HCT116 (cell line): ENCODE data around the gene HDHD3. TPM values are rescaled to one million over a fixed set of nuclear protein-coding genes. Genes with fewer than 3 reads are reported as not detected.

Experiments used
- ATAC-seq: fragments of 200-7000 bp; cut with Tn5 transposase; 2 replicates; pipeline ENCODE4 v1.9.1; 2020; ENCODE audit warnings: mild to moderate bottlenecking, moderate library complexity
- BruUV-seq: library from RNA; stranded (reverse); fragments of 400-500 nt; replicated peaks from 2 replicates; lab custom pipeline; 2021; lab: Mats Ljungman, UMichigan
- CTCF ChIA-PET: fragments of 300-600 bp; sonication (Branson Sonifier 250); formaldehyde crosslinking; loops from one replicate; lab custom pipeline; 2021; ENCODE audit warnings: antibody characterized with exemption; lab: Charles Lee
- POLR2A ChIA-PET: fragments of 300-600, 350-600 bp; sonication (Branson Sonifier 250); formaldehyde crosslinking; loops from one replicate; lab custom pipeline; 2021; ENCODE audit warnings: antibody characterized with exemption; lab: Charles Lee
- RAD21 ChIA-PET, 2 experiments: fragments of 300-600 bp; sonication (Branson Sonifier 250); formaldehyde crosslinking; loops; one replicate each; lab custom pipeline; 2023; ENCODE audit warnings: low total read pairs in 2 of 2; ENCODE audit not compliant: uncharacterized antibody in 2 of 2, unreplicated experiment in 2 of 2, low non-redundant PET in 1 of 2; lab: Charles Lee
- DNase-seq: peaks from one replicate; pipeline ENCODE4 v3.0.0-alpha.2; 2010; ENCODE audit warnings: low read depth, low spot score
- H2AFZ ChIP-seq: fragments of 200-600 bp; shearing (Covaris generic), sonication (generic); 2 replicates; pipeline ENCODE4 v1.6.1; 2017; ENCODE audit warnings: low read depth, mixed run types, mixed read lengths, antibody characterized with exemption, low read length; ENCODE audit not compliant: poor library complexity, severe bottlenecking
- H3K27ac ChIP-seq: 2 replicates; pipeline ENCODE4 v1.5.1; 2012; ENCODE audit warnings: low read depth, low read length
- H3K27me3 ChIP-seq: fragments of 200-600 bp; sonication (generic); 2 replicates; pipeline ENCODE4 v1.6.1; 2016; ENCODE audit warnings: mixed run types, low read length, mixed read lengths; ENCODE audit not compliant: insufficient read depth
- H3K36me3 ChIP-seq, 2 experiments: fragments of 200-500 bp in 1 of 2; fragments of 200-600 bp in 1 of 2; sonication (Bioruptor generic) in 1 of 2; sonication (generic) in 1 of 2; 2 replicates each; pipeline versions ENCODE4 v1.5.1 to v1.6.1; 2014 to 2016; ENCODE audit warnings: low read length in 2 of 2, inconsistent platforms in 1 of 2, mixed read lengths in 1 of 2, mixed run types in 1 of 2; ENCODE audit not compliant: insufficient read depth in 2 of 2, control insufficient read depth in 1 of 2
- H3K4me1 ChIP-seq, 2 experiments: fragments of 200-600 bp in 1 of 2; sonication (generic) in 1 of 2; 2 replicates each; pipeline versions ENCODE4 v1.5.1 to v1.6.1; 2012 to 2017; ENCODE audit warnings: low read length in 2 of 2, inconsistent platforms in 1 of 2, mild to moderate bottlenecking in 1 of 2, mixed read lengths in 1 of 2, mixed run types in 1 of 2, moderate library complexity in 1 of 2; ENCODE audit not compliant: insufficient read depth in 2 of 2, control insufficient read depth in 1 of 2
- H3K4me2 ChIP-seq: fragments of 200-600 bp; sonication (generic); 2 replicates; pipeline ENCODE4 v1.6.1; 2017; ENCODE audit warnings: mixed run types, low read length, mixed read lengths
- H3K4me3 ChIP-seq, 2 experiments: fragments of 200-600 bp in 1 of 2; sonication (generic) in 1 of 2; replicated peaks in 1 of 2; 2 replicates each; pipeline ENCODE4 v1.5.1; 2011 to 2016; ENCODE audit warnings: low read length in 2 of 2, control low read depth in 1 of 2, low read depth in 1 of 2, mild to moderate bottlenecking in 1 of 2, mixed read lengths in 1 of 2, mixed run types in 1 of 2
- H3K79me2 ChIP-seq: fragments of 200-600 bp; sonication (generic); 2 replicates; pipeline ENCODE4 v1.6.1; 2017; ENCODE audit warnings: mild to moderate bottlenecking, mixed run types, low read length, moderate library complexity, mixed read lengths; ENCODE audit not compliant: insufficient read depth
- H3K9ac ChIP-seq: fragments of 200-600 bp; sonication (generic); 2 replicates; pipeline ENCODE4 v1.6.1; 2016; ENCODE audit warnings: low read length, mixed read lengths
- H3K9me2 ChIP-seq: fragments of 200-600 bp; sonication (generic), shearing (Covaris generic); 2 replicates; pipeline ENCODE4 v1.6.1; 2017; ENCODE audit warnings: mixed run types, mild to moderate bottlenecking, moderate library complexity; ENCODE audit not compliant: insufficient read depth
- H3K9me3 ChIP-seq, 2 experiments: fragments of 200-500 bp in 1 of 2; fragments of 200-600 bp in 1 of 2; sonication (Bioruptor generic) in 1 of 2; sonication (generic) in 1 of 2; 2 replicates each; pipeline ENCODE4 v1.6.1; 2014 to 2017; ENCODE audit warnings: low read length in 2 of 2, mixed read lengths in 2 of 2, inconsistent platforms in 1 of 2, low read depth in 1 of 2, mild to moderate bottlenecking in 1 of 2, mixed run types in 1 of 2, moderate library complexity in 1 of 2; ENCODE audit not compliant: control insufficient read depth in 1 of 2, insufficient read depth in 1 of 2
- H4K20me1 ChIP-seq: fragments of 200-600 bp; sonication (generic), shearing (Covaris generic); 2 replicates; pipeline ENCODE4 v1.6.1; 2017; ENCODE audit warnings: mixed run types, mild to moderate bottlenecking, moderate library complexity; ENCODE audit not compliant: insufficient read depth
- CEBPB ChIP-seq: IDR thresholded peaks from 2 replicates; pipeline ENCODE4 v1.6.1; 2012; ENCODE audit warnings: low read depth
- CTCF ChIP-seq, 3 experiments: fragments of 200-600 bp in 1 of 3; sonication (generic) in 1 of 3; IDR thresholded peaks in 2 of 3; conservative IDR thresholded peaks in 1 of 3; 2 replicates each; pipeline ENCODE4 v1.5.1; 2012 to 2017; ENCODE audit warnings: low read depth in 2 of 3, low read length in 2 of 3, antibody characterized with exemption in 1 of 3, borderline replicate concordance in 1 of 3, control low read depth in 1 of 3, mild to moderate bottlenecking in 1 of 3, mixed read lengths in 1 of 3, mixed run types in 1 of 3, moderate library complexity in 1 of 3; ENCODE audit not compliant: insufficient read depth in 1 of 3
- EZH2phosphoT487 ChIP-seq: fragments of 200-600 bp; IDR thresholded peaks from 2 replicates; pipeline ENCODE4 v1.6.1; 2018; ENCODE audit warnings: antibody characterized with exemption, borderline replicate concordance
- POLR2A ChIP-seq: IDR thresholded peaks from 2 replicates; pipeline ENCODE4 v1.7.0; 2011; ENCODE audit warnings: borderline replicate concordance; ENCODE audit not compliant: insufficient read depth, insufficient read length; ENCODE audit errors: extremely low read depth
- SP1 ChIP-seq: IDR thresholded peaks from 2 replicates; pipeline ENCODE4 v1.6.1; 2012; ENCODE audit warnings: low read depth
- YY1 ChIP-seq: IDR thresholded peaks from 2 replicates; pipeline ENCODE4 v1.6.1; 2011; ENCODE audit warnings: low read length, low read depth, moderate library complexity, mild to moderate bottlenecking; ENCODE audit not compliant: insufficient replicate concordance; ENCODE audit errors: extremely low read depth
- ZNF274 ChIP-seq: fragments of 200-500 bp; sonication (Bioruptor generic); IDR thresholded peaks from 2 replicates; pipeline ENCODE4 v1.6.1; 2014; ENCODE audit warnings: mild to moderate bottlenecking, low read depth, low read length, inconsistent platforms
- intact Hi-C: fragments of 100-400 bp; cut with micrococcal nuclease; formaldehyde crosslinking; loops from 2 replicates; pipeline ENCODE4 v1.10.0; 2022
- total RNA-seq: library from RNA; stranded (reverse); gene quantifications from one replicate; pipeline ENCODE4 v1.2.1, GENCODE V29; 2021; ENCODE audit not compliant: unreplicated experiment
- TF ChIP-seq, protein P1 (sequence below): IDR thresholded peaks from 2 replicates; pipeline ENCODE4 v1.6.1; 2011; ENCODE audit warnings: mild to moderate bottlenecking, low read length, moderate library complexity; ENCODE audit not compliant: insufficient replicate concordance; ENCODE audit errors: extremely low read depth

Gene HDHD3
- total RNA-seq, 1 experiment from 2014 or later: 21.8 TPM

DNA sequence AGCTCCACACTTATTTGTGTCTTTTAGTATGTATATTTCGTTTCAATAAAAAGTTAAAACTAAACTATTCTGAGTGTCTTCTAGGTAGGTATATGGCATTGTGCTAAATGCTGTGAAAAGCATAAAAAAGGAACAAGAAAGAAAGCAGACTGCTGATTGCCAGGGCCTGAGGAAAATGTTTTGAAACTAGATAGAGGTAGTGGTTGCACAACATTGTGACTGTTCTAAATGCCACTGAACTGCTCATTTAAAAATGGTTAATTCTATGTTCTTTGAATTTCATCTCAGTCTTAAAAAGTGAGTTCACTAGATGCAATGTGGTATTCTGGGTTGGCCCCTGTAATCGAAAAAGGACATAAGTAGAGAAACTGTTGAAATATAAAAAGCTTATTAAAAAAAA is 26.9 kb upstream of the HDHD3 start:
- H3K36me3 ChIP-seq: peaks cover 11 to 17% of the 10 kb centered on the region in 2 experiments; a peak in 3 of 4 replicates
- H3K4me2 ChIP-seq: no peak overlapping the region
- RAD21 ChIA-PET: interaction anchor here in 1 of 2 experiments (0.9 kb wide), 1 partner anchor 188 kb away, joined by 4 read pairs; no protein-coding TSS in a partner anchor
- DNase-seq (no peak), ATAC-seq (no peak)
- BruUV-seq: no TSS peak
- CTCF ChIA-PET: no interaction called here
- intact Hi-C loops: no loop called here
- H3K27me3 ChIP-seq: no peaks in the 10 kb centered on the region
- peaks cover 3% of the 10 kb centered on the region; the same call in 1 of the 2 replicates for H4K20me1 ChIP-seq
- no peak overlapping the region for H2AFZ ChIP-seq
- H3K9me2 ChIP-seq: no peaks in the 10 kb centered on the region
- H3K4me3 ChIP-seq: no peak overlapping the region
- no peak overlapping the region for H3K9ac ChIP-seq
- H3K79me2 ChIP-seq: peaks cover 17% of the 10 kb centered on the region
- H3K9me3 ChIP-seq: no peaks in the 10 kb centered on the region
- peaks cover 8 to 12% of the 10 kb centered on the region in 2 experiments for H3K4me1 ChIP-seq
- POLR2A ChIA-PET: interaction anchor here (1.2 kb wide), 1 partner anchor 129 kb away, joined by 3 read pairs; no protein-coding TSS in a partner anchor
- H3K27ac ChIP-seq: no peak overlapping the region
- TF ChIP-seq CEBPB: no peak
- TF ChIP-seq YY1: no peak
- no peak for TF ChIP-seq SP1
- TF ChIP-seq ZNF274: no peak
- no peak for TF ChIP-seq CTCF (IDR thresholded peaks at IDR 0.05 in 2 of 3, conservative IDR thresholded peaks at IDR 0.05 in 1 of 3; ENCODE audit: borderline replicate concordance in 1 of 3, insufficient read depth in 1 of 3, low read depth in 2 of 3, low read length in 2 of 3)
- TF ChIP-seq POLR2A: no peak
- TF ChIP-seq, protein P1, sequence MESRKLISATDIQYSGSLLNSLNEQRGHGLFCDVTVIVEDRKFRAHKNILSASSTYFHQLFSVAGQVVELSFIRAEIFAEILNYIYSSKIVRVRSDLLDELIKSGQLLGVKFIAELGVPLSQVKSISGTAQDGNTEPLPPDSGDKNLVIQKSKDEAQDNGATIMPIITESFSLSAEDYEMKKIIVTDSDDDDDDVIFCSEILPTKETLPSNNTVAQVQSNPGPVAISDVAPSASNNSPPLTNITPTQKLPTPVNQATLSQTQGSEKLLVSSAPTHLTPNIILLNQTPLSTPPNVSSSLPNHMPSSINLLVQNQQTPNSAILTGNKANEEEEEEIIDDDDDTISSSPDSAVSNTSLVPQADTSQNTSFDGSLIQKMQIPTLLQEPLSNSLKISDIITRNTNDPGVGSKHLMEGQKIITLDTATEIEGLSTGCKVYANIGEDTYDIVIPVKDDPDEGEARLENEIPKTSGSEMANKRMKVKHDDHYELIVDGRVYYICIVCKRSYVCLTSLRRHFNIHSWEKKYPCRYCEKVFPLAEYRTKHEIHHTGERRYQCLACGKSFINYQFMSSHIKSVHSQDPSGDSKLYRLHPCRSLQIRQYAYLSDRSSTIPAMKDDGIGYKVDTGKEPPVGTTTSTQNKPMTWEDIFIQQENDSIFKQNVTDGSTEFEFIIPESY: no peak
- TF ChIP-seq EZH2phosphoT487: no peak
